Myocyte (in vitro differentiated cells): ENCODE measurements around the gene DPM2. TPM values are rescaled to one million over a fixed set of nuclear protein-coding genes. Genes with fewer than 3 reads are reported as not detected.
A peak's percentile ranks its signal among the peaks of the same experiment; 100 is the strongest.

ENCODE experiments used
- DNase-seq: peaks from one replicate; pipeline ENCODE4 v3.0.0-alpha.2; 2012; ENCODE audit warnings: low read depth
- total RNA-seq: library from RNA; depleted of rRNA; stranded (reverse); fragments of >200 nt; gene quantifications from 2 replicates; pipeline ENCODE4 v1.2.3, GENCODE V29; 2014

DPM2 gene
- total RNA-seq, 1 donor from 2014 or later, result 12.5 TPM

- DNase-seq, result peak; percentile 48
These were observed 35.7 kb upstream of the DPM2 start for GRCh38 chr9:127973169-127974000.

DNA sequence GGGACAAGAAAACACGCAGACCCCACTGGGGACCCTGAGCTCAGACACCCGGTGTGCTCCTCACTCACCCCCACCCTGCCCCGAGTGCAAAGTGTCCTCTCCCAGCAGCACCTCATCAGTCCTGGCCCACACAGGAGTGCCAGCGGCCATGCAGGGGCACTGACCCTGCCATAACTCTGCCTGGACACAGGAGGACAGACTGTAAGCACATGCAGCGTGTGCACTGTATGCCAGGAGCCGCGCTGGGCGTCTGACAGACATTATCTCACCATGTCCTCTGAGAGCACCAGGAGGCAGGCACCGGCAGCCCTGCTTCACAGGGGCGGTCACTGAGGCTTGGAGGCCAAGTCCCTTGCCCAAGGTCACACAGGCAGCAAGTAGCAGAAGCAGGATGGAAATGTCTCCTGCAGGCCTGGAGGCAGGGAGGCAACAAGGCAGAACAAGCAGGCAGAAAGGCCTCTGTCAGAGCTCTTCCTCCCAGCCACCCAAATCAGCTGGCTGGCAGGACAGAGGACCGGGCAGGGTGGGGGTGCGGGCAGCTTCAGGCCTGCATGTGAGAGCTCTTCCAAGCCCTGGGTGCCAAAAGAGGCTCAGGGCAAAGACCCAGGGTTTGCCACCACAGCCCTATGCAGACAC, 34.7 kb upstream of the DPM2 start:
- no peak for DNase-seq

DNA sequence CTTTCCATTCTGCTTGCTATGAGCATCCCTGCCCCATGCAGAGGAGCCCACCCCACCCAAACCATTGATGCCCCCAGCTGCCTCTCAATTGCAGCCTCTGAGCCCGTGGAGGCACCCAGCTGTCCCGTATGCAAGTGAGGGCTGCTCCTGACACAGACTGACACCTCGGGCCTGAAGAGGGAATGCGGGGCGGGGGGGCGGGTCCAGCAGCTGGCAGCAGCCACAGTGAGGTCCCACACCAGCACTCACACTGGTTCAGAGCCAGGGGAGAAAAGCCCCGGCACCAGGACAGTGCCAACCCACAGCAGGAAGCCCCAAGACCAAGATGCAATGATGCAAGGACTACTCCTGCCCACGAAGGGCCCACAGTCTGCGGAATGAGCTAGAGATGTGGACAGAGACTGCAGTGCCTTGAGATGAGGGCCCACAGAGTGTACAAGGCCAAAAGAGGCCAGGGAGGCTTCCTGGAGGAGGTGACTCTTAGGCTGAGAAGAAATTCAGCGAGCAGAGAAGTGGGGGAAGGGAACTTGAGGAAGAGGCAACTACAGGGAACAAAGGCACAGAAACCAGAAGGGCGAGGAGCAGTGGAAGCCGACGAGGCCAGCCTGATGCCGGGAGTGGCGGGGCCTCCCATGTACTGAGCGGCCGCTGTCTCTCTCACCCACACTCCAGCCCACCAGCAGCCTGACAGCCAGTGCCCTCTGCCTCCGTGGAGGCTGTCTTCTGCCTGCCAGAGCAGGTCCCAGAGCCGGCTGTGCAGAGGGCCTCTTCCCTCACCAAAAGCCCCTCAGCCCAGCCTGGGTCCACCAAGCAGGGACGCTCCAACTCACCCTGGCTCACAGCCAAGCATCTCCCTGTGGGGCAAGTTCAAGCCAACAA, 33.9 kb upstream of the DPM2 start:
- peak; percentile 85 for DNase-seq

- DNase-seq, result no peak
These were observed 33.0 kb upstream of the DPM2 start for GRCh38 chr9:127970401-127971313.

DNA sequence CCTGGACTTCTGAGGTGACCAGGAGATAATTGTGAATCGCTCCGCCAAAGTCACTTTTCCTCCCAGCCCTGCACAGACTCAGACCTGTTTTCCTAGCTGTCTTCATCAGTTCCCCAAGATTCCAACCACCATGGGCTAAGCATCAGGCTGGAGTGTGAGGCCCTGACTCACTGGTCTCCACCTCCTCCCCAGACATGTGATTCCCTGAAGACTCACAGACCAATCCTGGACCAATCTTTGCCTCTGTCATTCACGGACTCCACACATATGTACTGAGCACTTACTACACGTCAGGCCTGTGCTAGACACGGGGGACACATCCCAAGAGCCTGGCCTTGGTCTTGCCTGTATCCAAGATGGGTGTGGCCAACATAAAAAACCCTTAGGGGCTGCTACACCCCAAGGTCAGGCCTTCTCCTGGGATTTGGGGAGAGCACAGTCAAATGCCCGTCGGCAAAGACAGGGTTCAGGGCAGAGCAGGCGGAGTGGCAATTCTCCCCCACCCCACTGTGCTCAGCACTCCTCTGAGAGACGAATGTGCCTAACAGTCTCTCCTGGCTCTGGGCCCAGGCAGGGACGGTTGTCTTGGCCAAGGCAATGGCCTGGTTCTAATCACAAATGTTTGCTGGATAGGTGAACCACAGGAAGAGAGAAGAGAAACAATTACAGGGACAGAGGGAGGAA, 31.2 kb upstream of the DPM2 start:
- peak; percentile 60 for DNase-seq

GRCh38 chr9:127968042-127968441, 30.4 kb upstream of the DPM2 start:
- DNase-seq, result no peak

- no peak for DNase-seq
These were observed 29.6 kb upstream of the DPM2 start for GRCh38 chr9:127967151-127967809.

- DNase-seq, result no peak
These were observed 28.9 kb upstream of the DPM2 start for GRCh38 chr9:127966416-127967150.

- DNase-seq, result no peak
These were observed 28.3 kb upstream of the DPM2 start for GRCh38 chr9:127965953-127966352.

DNA sequence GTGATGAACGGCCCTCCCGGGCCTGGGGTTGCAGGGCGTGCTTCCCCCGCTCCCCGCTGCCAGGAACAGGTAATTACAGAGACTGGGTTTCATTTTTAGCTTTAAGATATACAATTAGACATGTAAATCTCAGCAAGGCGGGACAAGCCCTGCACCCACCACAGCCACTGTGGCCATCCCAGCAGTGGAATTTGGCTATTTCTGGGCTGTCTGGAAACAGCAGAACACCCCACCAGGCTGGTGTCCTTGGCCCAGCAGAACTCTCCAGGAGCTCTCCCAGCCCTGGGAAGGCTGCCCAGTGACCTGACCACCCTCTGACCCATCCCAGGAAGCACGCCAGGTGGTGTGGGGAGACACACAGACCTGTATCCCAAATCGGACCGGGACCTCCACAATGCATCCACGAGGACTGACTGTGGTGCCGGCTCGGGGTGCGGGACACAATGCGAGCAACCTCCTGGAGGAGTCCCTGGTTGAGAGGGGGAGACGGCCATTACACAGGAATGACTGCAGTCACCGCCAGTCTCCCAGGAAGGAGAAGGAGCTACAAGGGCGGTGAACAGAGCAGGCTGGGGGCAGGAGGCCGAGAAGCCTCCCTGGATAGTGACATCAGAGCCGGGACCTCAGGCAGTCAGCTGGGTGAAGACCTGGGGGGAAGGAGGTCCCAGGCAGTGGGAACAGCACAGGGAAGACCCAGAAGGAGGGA, 25.9 kb upstream of the DPM2 start:
- DNase-seq, result no peak

GRCh38 chr9:127963041-127963358, 25.3 kb upstream of the DPM2 start:
- DNase-seq, result no peak

- DNase-seq, result no peak
These were observed 24.6 kb upstream of the DPM2 start for GRCh38 chr9:127962278-127962677.

DNA sequence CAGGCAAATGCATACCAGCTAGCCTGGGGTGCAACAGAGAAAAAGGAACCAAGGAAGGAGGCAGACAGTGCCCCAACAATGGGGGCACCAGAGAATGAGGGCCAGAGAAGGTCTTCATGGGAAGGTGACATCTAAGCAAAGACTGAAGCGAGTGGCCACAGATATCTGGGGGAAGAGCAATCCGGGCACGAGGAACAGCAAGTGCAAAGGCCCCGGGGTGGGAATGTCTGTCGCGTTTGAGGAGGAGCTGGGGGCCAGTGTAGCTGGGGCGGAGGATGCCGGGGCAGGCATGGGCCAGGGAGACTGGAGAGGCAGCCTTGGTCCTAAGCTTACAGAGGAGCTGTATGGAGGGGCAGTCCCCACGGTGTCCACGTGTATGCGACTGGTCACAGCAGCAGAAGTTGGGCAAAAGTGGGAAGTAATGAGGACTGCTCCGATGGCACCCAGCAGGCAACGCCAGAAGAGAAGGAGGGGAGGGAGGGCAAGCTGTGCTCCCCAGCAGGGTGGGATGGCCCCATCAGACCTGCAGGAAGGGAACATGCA, 24.0 kb upstream of the DPM2 start:
- no peak for DNase-seq

GRCh38 chr9:127961155-127961490, 23.5 kb upstream of the DPM2 start:
- DNase-seq, result no peak

DNA sequence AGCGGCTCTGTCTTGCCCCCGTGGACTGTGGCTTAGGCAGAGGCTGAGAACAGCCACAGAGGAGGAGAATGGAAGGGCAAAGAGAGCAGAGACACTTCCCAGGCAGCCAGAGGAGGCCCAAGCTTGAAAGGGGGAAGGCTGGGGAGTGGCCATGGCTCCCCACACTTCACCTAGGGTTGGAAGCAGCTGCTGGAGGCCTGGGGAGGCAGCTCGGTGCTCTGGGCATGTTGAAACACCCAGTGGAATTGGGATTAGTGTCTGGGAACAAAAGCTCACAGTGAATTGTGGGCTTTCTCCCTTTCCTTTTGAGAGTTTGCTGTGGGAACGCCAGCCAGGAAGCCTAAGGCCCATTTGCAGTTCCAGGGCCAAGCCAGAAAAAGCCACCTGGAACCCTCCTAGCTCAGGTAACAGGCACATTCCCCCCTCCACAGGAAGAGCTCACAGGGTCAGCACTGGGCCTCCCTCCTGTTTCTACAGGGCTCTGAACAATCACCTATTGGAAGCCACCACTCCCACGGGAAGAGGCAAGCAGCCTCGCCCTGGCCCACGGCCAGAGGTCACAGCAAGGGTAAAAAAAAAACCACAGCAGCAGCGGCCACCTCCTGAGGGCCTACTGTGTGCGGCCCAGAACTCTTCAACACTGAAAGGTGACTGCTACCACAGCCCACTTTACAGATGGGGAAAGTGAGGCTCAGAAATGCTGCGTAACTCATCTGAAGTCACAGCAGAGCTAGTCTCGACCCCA, 22.9 kb upstream of the DPM2 start:
- DNase-seq, result peak; percentile 56

DNA sequence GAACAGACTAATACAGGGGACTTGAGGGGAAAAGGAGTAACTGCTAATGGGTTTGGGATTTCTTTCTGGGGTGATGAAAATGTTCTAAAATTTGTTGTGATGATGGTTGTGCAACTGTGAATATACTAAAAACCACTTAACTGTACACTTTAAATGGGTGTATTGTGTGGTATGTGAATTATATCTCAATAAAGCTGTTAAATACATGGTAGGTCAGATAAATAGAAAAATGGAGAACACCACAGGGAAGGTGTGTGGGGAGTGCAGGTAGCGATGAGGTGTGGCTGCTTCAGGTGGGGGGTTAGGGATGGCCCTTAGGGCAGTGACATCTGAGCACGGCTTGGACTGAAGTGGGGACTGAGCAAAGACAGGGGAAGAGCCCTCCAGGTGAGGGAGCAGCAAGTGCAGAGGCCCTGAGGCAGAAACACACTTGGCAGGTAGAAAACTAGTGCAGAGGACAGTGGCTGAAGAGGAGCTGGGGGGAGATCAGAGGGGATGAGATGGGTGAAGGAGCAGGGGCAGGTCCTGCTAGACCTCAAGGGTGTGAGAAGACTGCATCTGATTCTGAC, 22.3 kb upstream of the DPM2 start:
- DNase-seq, result no peak

GRCh38 chr9:127959398-127959797, 21.7 kb upstream of the DPM2 start:
- DNase-seq, result no peak
